HG03039 (cell line): ENCODE results near the gene MT1M.
"Not testable (repeated sequence)": the region's sequence is repeated elsewhere in the genome, so short reads cannot be mapped to it uniquely, and the experiment has no call there.

ENCODE experiments used
- ATAC-seq: cut with Tn5 transposase; IDR thresholded peaks from one replicate; pipeline ENCODE4 v1.9.1; 2021; ENCODE audit warnings: mild to moderate bottlenecking, moderate library complexity; ENCODE audit not compliant: unreplicated experiment

Gene MT1M

GRCh38 chr16:56632156-56632847 is at the start of gene MT1M:
Gene MT1M (plus strand): TSS chr16:56632659. CDS start chr16:56632732, 73 bp downstream.
- ATAC-seq: no peak

- ATAC-seq: not testable (repeated sequence)
These were observed 49.5 kb upstream of the MT1M start for GRCh38 chr16:56582911-56583310.

GRCh38 chr16:56583351-56584168 is 48.9 kb upstream of the MT1M start:
- ATAC-seq: no peak

GRCh38 chr16:56584276-56584675 is 48.2 kb upstream of the MT1M start:
- ATAC-seq: no peak

GRCh38 chr16:56588781-56589140 is 43.7 kb upstream of the MT1M start:
- no peak for ATAC-seq

GRCh38 chr16:56589141-56590039 is 43.1 kb upstream of the MT1M start, which contains the start of gene MT3:
Gene MT3 (plus strand): TSS chr16:56589528. CDS start chr16:56589591, 63 bp downstream.
- no peak for ATAC-seq

GRCh38 chr16:56591377-56592060 is 40.9 kb upstream of the MT1M start:
- no peak for ATAC-seq

GRCh38 chr16:56593573-56594291 is 38.7 kb upstream of the MT1M start:
- ATAC-seq: no peak

GRCh38 chr16:56594292-56594619 is 38.2 kb upstream of the MT1M start:
- ATAC-seq: no peak

GRCh38 chr16:56600398-56600999 is 32.0 kb upstream of the MT1M start:
- ATAC-seq: no peak

GRCh38 chr16:56601325-56601724 is 31.1 kb upstream of the MT1M start:
- no peak for ATAC-seq

- no peak for ATAC-seq
These were observed 28.9 kb upstream of the MT1M start for GRCh38 chr16:56603589-56603988.

- no peak for ATAC-seq
These were observed 27.5 kb upstream of the MT1M start for GRCh38 chr16:56604966-56605365.

- ATAC-seq: no peak
These were observed 27.0 kb upstream of the MT1M start for GRCh38 chr16:56605475-56605874.

- ATAC-seq: no peak
These were observed 26.4 kb upstream of the MT1M start for GRCh38 chr16:56606071-56606475.

- ATAC-seq: no peak
These were observed 25.9 kb upstream of the MT1M start for GRCh38 chr16:56606476-56607108.

- ATAC-seq: no peak
These were observed 25.3 kb upstream of the MT1M start for GRCh38 chr16:56607109-56607618.

- ATAC-seq: no peak
These were observed 24.8 kb upstream of the MT1M start for GRCh38 chr16:56607675-56608042.
